Fibroblast of gingiva (primary cell): ENCODE data around the gene RNF149.
"Not testable (repeated sequence)": the region's sequence is repeated elsewhere in the genome, so short reads cannot be mapped to it uniquely, and the experiment has no call there.

Source experiments
- DNase-seq: peaks from one replicate; pipeline ENCODE4 v3.0.0-alpha.2; 2011; ENCODE audit warnings: low read depth

The RNF149 gene

GRCh38 chr2:101253703-101254450 is 54.6 kb downstream of the RNF149 start:
- no peak for DNase-seq

GRCh38 chr2:101253013-101253702 is 55.3 kb downstream of the RNF149 start:
- peak; percentile 63 for DNase-seq

- DNase-seq, result peak; percentile 99
Observed at GRCh38 chr2:101252408-101253012, 56.0 kb downstream of the RNF149 start, which contains the start of gene CNOT11. Gene CNOT11 (plus strand): TSS chr2:101252886. CDS start chr2:101252965, 79 bp downstream.

GRCh38 chr2:101251844-101252407 is 56.6 kb downstream of the RNF149 start:
- no peak for DNase-seq

DNA sequence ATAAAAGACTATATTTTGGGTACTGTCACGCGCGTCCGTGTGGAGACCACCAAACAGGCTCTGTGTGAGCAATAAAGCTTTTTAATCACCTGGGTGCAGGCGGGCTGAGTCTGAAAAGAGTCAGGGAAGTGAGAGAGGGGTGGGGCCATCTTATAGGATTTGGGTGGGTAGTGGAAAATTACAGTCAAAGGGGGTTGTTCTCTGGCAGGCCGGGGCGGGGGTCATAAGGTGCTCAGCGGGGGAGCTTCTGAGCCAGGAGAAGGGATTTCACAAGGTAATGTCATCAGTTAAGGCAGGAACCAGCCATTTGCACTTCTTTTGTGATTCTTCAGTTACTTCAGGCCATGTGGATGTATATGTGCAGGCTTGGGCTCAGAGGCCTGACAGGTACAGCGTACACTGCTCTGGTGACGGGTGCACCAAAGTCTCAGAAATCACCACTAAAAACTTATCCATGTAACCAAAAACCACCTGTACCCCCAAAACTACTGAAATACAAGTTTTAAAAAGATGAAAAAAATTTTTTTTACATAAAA is 57.2 kb downstream of the RNF149 start:
- not testable (repeated sequence) for DNase-seq

DNA sequence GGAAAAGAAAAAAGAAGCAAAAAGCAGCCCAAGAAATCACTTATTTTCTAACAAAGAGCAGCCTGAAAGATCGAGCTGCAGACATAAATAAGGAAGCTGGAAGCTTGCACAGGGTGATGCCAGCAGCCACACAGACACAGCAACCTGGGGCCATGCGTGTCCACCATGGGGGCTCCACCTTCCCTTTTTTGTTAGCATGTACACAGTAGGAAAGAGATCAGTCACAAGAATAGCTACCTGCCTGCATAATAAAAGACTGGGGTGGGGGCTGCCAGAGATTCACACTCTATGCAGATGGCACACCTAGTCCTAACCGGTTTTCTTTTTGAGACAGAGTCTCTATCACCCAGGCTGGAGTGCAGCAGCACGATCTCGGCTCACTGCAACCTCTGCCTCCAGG is 58.7 kb downstream of the RNF149 start:
- no peak for DNase-seq

- DNase-seq, result not testable (repeated sequence)
Observed at GRCh38 chr2:101248756-101249155, 59.7 kb downstream of the RNF149 start.

DNA sequence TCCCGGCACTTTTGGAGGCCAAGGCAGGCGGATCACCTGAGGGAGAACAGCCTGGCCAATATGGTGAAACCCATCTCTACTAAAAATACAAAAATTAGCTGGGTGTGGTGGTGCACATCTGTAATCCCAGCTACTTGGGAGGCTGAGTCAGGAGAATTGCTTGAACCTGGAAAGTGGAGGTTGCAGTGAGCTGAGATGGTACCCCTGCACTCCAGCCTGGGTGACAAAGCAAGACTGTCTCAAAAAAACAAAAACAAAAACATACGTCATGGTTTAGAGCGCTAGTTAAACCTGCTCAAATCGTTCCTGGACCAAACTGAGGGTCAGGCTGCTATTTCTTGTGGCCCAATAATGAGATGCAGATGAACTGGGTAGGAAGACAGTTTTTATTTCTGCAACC is 63.0 kb downstream of the RNF149 start:
- DNase-seq, result not testable (repeated sequence)

GRCh38 chr2:101244899-101245298 is 63.6 kb downstream of the RNF149 start:
- not testable (repeated sequence) for DNase-seq

GRCh38 chr2:101244373-101244772 is 64.1 kb downstream of the RNF149 start:
- DNase-seq, result not testable (repeated sequence)

DNA sequence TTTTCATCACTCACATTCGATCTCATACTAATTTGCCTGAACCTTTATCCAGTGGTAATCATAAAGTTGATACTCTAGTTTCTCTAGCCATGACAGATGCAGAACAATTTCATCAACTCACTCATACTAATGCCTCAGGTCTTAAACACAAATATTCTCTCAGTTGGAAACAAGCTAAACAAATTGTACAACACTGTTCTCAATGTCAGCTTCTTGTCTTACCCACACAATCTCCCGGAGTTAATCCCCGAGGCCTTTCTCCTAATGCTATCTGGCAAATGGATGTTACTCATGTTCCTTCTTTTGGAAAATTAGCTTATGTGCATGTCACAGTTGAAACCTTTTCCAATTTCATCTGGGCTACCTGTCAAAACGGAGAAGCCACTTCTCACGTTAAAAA is 67.3 kb downstream of the RNF149 start:
- no peak for DNase-seq

GRCh38 chr2:101240694-101241093 is 67.8 kb downstream of the RNF149 start:
- DNase-seq, result not testable (repeated sequence)

- DNase-seq, result not testable (repeated sequence)
Observed at GRCh38 chr2:101239760-101240118, 68.8 kb downstream of the RNF149 start.

DNA sequence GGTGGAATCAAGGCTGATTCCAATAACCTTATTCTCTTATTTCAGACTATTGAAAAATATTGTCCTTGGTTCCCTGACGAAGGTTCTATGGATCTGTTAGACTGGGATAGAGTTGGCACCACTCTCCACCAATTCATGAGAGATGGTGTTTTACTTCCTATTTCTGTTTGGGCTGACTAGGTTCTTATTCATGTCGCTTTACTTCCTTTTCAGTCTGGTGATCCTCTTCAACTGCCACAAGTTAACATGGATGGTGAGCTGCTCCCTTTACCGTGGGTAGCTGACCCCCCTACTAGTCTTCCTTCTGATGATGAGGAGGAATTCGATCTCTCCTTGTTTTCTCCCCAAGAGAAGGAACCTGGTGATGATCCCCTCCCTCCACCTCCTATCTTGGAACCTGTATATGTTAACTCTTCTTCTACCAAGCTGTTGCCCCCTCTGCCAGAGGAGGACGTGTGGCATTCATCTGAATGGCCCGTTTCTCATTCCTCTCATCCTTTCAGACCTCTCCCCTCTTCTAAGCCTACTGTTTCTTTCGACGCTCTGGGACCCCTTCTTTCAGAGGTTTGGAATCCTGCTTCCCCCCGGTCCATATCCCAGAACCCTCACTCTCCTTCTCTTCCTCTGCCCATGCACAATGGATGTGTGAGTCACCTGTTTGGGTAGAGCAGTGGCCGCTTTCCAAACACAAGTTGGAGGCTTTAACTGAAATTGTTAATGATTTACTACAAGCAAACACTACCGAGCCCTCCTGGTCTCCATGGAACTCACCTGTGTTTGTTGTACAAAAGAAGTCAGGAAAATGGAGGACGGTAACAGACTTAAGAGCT is 69.4 kb downstream of the RNF149 start:
- no peak for DNase-seq

- not testable (repeated sequence) for DNase-seq
Observed at GRCh38 chr2:101237944-101238343, 70.6 kb downstream of the RNF149 start.

- not testable (repeated sequence) for DNase-seq
Observed at GRCh38 chr2:101235956-101236355, 72.5 kb downstream of the RNF149 start.

DNA sequence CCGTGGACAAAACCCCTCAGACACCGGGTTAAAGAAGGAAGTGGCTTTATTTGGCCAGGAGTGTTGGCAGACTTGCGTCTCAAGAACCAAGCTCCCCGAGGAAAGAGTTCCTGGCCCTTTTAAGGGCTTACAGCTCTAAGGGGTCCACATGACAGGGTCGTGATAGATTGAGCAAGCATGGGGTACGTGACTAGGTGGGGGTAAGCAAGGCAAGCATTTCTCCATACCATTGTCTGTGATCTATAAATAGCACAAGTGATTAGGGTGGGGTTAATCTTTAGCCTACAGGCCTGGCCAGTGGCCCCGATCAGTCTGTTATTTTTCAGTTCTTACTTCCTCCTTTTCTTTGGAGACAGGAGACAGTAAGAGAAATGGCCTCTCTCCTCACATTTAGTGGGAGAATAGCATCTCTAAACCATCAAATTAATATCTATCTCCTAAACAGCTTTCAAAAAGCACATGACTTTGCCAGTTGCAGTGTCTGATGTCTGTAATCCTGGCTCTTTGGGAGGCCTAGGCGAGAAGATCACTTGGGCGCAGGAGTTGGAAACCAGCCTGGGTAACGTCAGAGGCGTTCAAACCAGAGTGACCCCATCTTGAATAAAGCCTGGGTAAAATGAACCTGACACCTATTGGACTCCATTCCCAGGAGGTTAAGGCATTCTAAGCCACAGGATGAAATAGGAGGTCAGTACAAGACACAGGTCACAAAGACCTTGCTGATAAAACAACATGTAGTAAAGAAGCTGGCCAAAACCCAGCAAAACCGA is 74.1 kb downstream of the RNF149 start:
- no peak for DNase-seq

DNA sequence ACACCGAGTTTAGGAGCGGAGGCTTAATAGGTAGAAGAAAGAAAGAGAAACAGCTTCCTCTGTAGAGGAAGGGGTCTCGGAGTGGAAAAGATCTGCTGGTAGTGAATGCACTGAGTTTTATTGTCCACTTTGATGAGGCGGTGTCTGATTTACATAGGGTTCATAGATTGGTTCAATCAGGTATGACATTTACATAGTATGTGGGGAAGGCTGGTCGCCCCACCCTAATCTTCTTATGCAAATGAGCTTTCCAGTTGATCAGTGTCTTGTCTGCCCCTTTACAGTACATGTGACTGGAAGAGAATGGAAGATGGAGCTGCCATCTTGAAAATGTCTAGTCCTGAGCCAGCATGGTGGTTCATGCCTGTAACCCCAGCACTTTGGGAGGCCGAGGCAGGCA is 75.7 kb downstream of the RNF149 start:
- DNase-seq, result no peak

- DNase-seq, result no peak
Observed at GRCh38 chr2:101231937-101232730, 76.4 kb downstream of the RNF149 start.

GRCh38 chr2:101231240-101231639 is 77.3 kb downstream of the RNF149 start:
- DNase-seq, result no peak
